IMR-90 (cell line): Measurements from ENCODE around the gene NRL. TPM values are rescaled to one million over a fixed set of nuclear protein-coding genes. Genes with fewer than 3 reads are reported as not detected.

Source experiments
- ATAC-seq: fragments of 200-7000 bp; cut with Tn5 transposase; 2 replicates; pipeline ENCODE4 v1.9.1; 2020; ENCODE audit warnings: low read depth, mild to moderate bottlenecking, moderate library complexity
- BruUV-seq: library from RNA; stranded (reverse); fragments of 400-500 nt; replicated peaks from 2 replicates; lab custom pipeline; 2021; lab: Mats Ljungman, UMichigan
- CTCF ChIA-PET: fragments of 300-600 bp; formaldehyde crosslinking; extraction: SDS; loops from one replicate; lab custom pipeline; 2021; ENCODE audit warnings: antibody characterized with exemption; lab: Yijun Ruan, JAX
- POLR2A ChIA-PET: fragments of 300-600 bp; sonication (Branson Sonifier 250); formaldehyde crosslinking; loops from one replicate; lab custom pipeline; 2022; ENCODE audit warnings: antibody characterized with exemption; ENCODE audit not compliant: unreplicated experiment; lab: Charles Lee
- DNase-seq: peaks from one replicate; pipeline ENCODE4 v3.0.0; 2013
- H2AFZ ChIP-seq: replicated peaks from 2 replicates; pipeline ENCODE3; 2013; ENCODE audit warnings: low read length, mild to moderate bottlenecking; ENCODE audit not compliant: poor library complexity
- H2AK5ac ChIP-seq: 2 replicates; pipeline ENCODE4 v1.6.1; 2013; ENCODE audit warnings: low read depth, low read length, inconsistent platforms
- H2AK9ac ChIP-seq: replicated peaks from 2 replicates; pipeline ENCODE3; 2013; ENCODE audit warnings: mild to moderate bottlenecking, low read depth, low read length, moderate library complexity; ENCODE audit not compliant: poor library complexity
- H2BK120ac ChIP-seq: 2 replicates; pipeline ENCODE4 v1.6.1; 2013; ENCODE audit warnings: low read depth, low read length, inconsistent platforms
- H2BK15ac ChIP-seq: 3 replicates; pipeline ENCODE4 v1.6.1; 2013; ENCODE audit warnings: low read depth, low read length, inconsistent platforms
- H2BK20ac ChIP-seq: 2 replicates; pipeline ENCODE4 v1.6.1; 2013; ENCODE audit warnings: low read depth, mild to moderate bottlenecking, inconsistent platforms, low read length, moderate library complexity
- H2BK5ac ChIP-seq: 2 replicates; pipeline ENCODE4 v1.6.1; 2013; ENCODE audit warnings: mild to moderate bottlenecking, low read depth, low read length, inconsistent platforms; ENCODE audit not compliant: poor library complexity, severe bottlenecking
- H3K14ac ChIP-seq: replicated peaks from 2 replicates; pipeline ENCODE4 v1.6.1; 2013; ENCODE audit warnings: low read depth, low read length, inconsistent platforms
- H3K18ac ChIP-seq: 2 replicates; pipeline ENCODE4 v1.6.1; 2013; ENCODE audit warnings: low read depth, low read length, control low read depth
- H3K23ac ChIP-seq: 2 replicates; pipeline ENCODE4 v1.6.1; 2013; ENCODE audit warnings: low read depth, low read length, inconsistent platforms
- H3K27ac ChIP-seq: 2 replicates; pipeline ENCODE4 v1.5.1; 2013; ENCODE audit warnings: mild to moderate bottlenecking, control low read depth, low read length; ENCODE audit not compliant: insufficient read depth
- H3K27me3 ChIP-seq: 2 replicates; pipeline ENCODE4 v1.6.1; 2013; ENCODE audit warnings: low read length; ENCODE audit not compliant: control insufficient read depth, insufficient read depth
- H3K36me3 ChIP-seq: 2 replicates; pipeline ENCODE4 v1.6.1; 2013; ENCODE audit warnings: low read length, mixed read lengths; ENCODE audit not compliant: control insufficient read depth, insufficient read depth
- H3K4ac ChIP-seq: 2 replicates; pipeline ENCODE4 v1.6.1; 2013; ENCODE audit warnings: low read depth, low read length, inconsistent platforms
- H3K4me1 ChIP-seq: 2 replicates; pipeline ENCODE4 v1.6.1; 2013; ENCODE audit warnings: low read length, mixed read lengths; ENCODE audit not compliant: control insufficient read depth, insufficient read depth
- H3K4me2 ChIP-seq: 2 replicates; pipeline ENCODE4 v1.6.1; 2013; ENCODE audit warnings: low read depth, mild to moderate bottlenecking, control low read depth, low read length, moderate library complexity
- H3K4me3 ChIP-seq: 2 replicates; pipeline ENCODE4 v1.5.1; 2013; ENCODE audit warnings: low read depth, mild to moderate bottlenecking, control low read depth, low read length, moderate library complexity; ENCODE audit not compliant: insufficient read depth
- H3K56ac ChIP-seq: 2 replicates; pipeline ENCODE4 v1.6.1; 2013; ENCODE audit warnings: low read length, inconsistent platforms; ENCODE audit not compliant: insufficient read depth; ENCODE audit errors: extremely low read depth
- H3K79me1 ChIP-seq, 2 experiments: 2 replicates each; pipeline ENCODE4 v1.6.1; 2013; ENCODE audit warnings: low read length in 2 of 2, inconsistent platforms in 1 of 2, low read depth in 1 of 2
- H3K9ac ChIP-seq: 2 replicates; pipeline ENCODE4 v1.6.1; 2013; ENCODE audit warnings: low read depth, low read length, control low read depth
- H3K9me1 ChIP-seq: 2 replicates; pipeline ENCODE4 v1.6.1; 2013; ENCODE audit warnings: low read length, inconsistent platforms; ENCODE audit not compliant: insufficient read depth
- H3K9me3 ChIP-seq: 2 replicates; pipeline ENCODE4 v1.6.1; 2013; ENCODE audit warnings: low read length; ENCODE audit not compliant: control insufficient read depth, insufficient read depth
- H4K20me1 ChIP-seq: 2 replicates; pipeline ENCODE4 v1.6.1; 2013; ENCODE audit warnings: low read length, inconsistent platforms; ENCODE audit not compliant: insufficient read depth
- H4K5ac ChIP-seq: 2 replicates; pipeline ENCODE4 v1.6.1; 2013; ENCODE audit warnings: mild to moderate bottlenecking, low read depth, low read length, control low read depth
- H4K8ac ChIP-seq, 2 experiments: 2 replicates each; pipeline ENCODE4 v1.6.1; 2013; ENCODE audit warnings: low read depth in 2 of 2, low read length in 2 of 2, control low read depth in 1 of 2, inconsistent platforms in 1 of 2
- H4K91ac ChIP-seq: 2 replicates; pipeline ENCODE4 v1.6.1; 2013; ENCODE audit warnings: low read depth, low read length, inconsistent platforms; ENCODE audit not compliant: insufficient read depth
- BHLHE40 ChIP-seq: fragments of 150-350 bp; IDR thresholded peaks from 2 replicates; pipeline ENCODE4 v1.6.1; 2016; ENCODE audit warnings: mild to moderate bottlenecking, low read depth, low read length
- CEBPB ChIP-seq: IDR thresholded peaks from 2 replicates; pipeline ENCODE4 v1.6.1; 2012; ENCODE audit warnings: low read depth, low read length, improper control_type of control experiment
- CHD1 ChIP-seq: IDR thresholded peaks from 2 replicates; pipeline ENCODE4 v1.6.1; 2012; ENCODE audit warnings: low read depth, low read length, improper control_type of control experiment
- CTCF ChIP-seq: conservative IDR thresholded peaks from 2 replicates; pipeline ENCODE4 v1.5.1; 2012; ENCODE audit warnings: mild to moderate bottlenecking, low read depth, low read length, improper control_type of control experiment
- ELK1 ChIP-seq: fragments of 150-350 bp; IDR thresholded peaks from 2 replicates; pipeline ENCODE4 v1.6.1; 2016; ENCODE audit warnings: low read depth, mild to moderate bottlenecking, low read length, moderate library complexity, borderline replicate concordance
- FOS ChIP-seq: fragments of 150-350 bp; IDR thresholded peaks from 2 replicates; pipeline ENCODE4 v1.6.1; 2016; ENCODE audit warnings: low read depth, low read length
- MAFK ChIP-seq: IDR thresholded peaks from 2 replicates; pipeline ENCODE4 v1.6.1; 2012; ENCODE audit warnings: low read depth, low read length, improper control_type of control experiment
- MAZ ChIP-seq: IDR thresholded peaks from 2 replicates; pipeline ENCODE4 v1.6.1; 2012; ENCODE audit warnings: low read depth, mild to moderate bottlenecking, low read length, improper control_type of control experiment, moderate library complexity, borderline replicate concordance
- MXI1 ChIP-seq: IDR thresholded peaks from 2 replicates; pipeline ENCODE4 v1.6.1; 2012; ENCODE audit warnings: low read depth, mild to moderate bottlenecking, low read length, moderate library complexity, borderline replicate concordance
- NFE2L2 ChIP-seq: fragments of 150-350 bp; IDR thresholded peaks from 2 replicates; pipeline ENCODE4 v1.6.1; 2016; ENCODE audit warnings: low read depth, mild to moderate bottlenecking, low read length
- POLR2A ChIP-seq: IDR thresholded peaks from 2 replicates; pipeline ENCODE4 v1.6.1; 2012; ENCODE audit warnings: mild to moderate bottlenecking, low read depth, low read length
- RAD21 ChIP-seq: IDR thresholded peaks from 2 replicates; pipeline ENCODE4 v1.6.1; 2012; ENCODE audit warnings: low read length, improper control_type of control experiment
- RCOR1 ChIP-seq: IDR thresholded peaks from 2 replicates; pipeline ENCODE4 v1.6.1; 2012; ENCODE audit warnings: mild to moderate bottlenecking, low read length, improper control_type of control experiment; ENCODE audit not compliant: insufficient replicate concordance
- RFX5 ChIP-seq: IDR thresholded peaks from 2 replicates; pipeline ENCODE4 v1.8.0; 2012; ENCODE audit warnings: low read depth, mild to moderate bottlenecking, low read length, moderate library complexity
- SMC3 ChIP-seq: fragments of 150-350 bp; IDR thresholded peaks from 2 replicates; pipeline ENCODE4 v1.6.1; 2016; ENCODE audit warnings: low read depth, mild to moderate bottlenecking, antibody characterized with exemption, low read length, moderate library complexity
- dilution Hi-C: fragments of 300-500 bp; cut with HindIII; formaldehyde crosslinking; loops from one replicate; pipeline ENCODE4 v1.14.3; 2018; ENCODE audit warnings: low sequenced_read_pairs; ENCODE audit not compliant: unreplicated experiment
- in situ Hi-C: fragments of 300-500 bp; cut with MboI; formaldehyde crosslinking; loops from 3 replicates; pipeline ENCODE4 v1.14.3; 2019; ENCODE audit warnings: low sequenced_read_pairs, inconsistent platforms, mixed read lengths
- intact Hi-C: fragments of 100-400 bp; cut with micrococcal nuclease; formaldehyde crosslinking; loops from 2 replicates; pipeline ENCODE4 v1.10.0; 2022
- polyA plus RNA-seq, 3 experiments: library from polyadenylated mRNA; depleted of rRNA; stranded (reverse); fragments of >200 nt; gene quantifications; 2 replicates each; pipeline ENCODE4 v1.2.3, GENCODE V29; 2012; ENCODE audit warnings: low replicate concordance in 1 of 3
- total RNA-seq: library from RNA; depleted of rRNA; stranded (reverse); fragments of >200 nt; gene quantifications from 2 replicates; pipeline ENCODE4 v1.2.3, GENCODE V29; 2012
- TF ChIP-seq, protein P1 (sequence below): fragments of 150-350 bp; IDR thresholded peaks from 2 replicates; pipeline ENCODE4 v1.6.1; 2017; ENCODE audit warnings: mild to moderate bottlenecking, antibody characterized with exemption, low read length, low read depth

NRL gene
- total and polyA plus RNA-seq, 2 of the 4 experiments (the other 2 are of a cell fraction): 0.18 to 0.70 TPM

DNA sequence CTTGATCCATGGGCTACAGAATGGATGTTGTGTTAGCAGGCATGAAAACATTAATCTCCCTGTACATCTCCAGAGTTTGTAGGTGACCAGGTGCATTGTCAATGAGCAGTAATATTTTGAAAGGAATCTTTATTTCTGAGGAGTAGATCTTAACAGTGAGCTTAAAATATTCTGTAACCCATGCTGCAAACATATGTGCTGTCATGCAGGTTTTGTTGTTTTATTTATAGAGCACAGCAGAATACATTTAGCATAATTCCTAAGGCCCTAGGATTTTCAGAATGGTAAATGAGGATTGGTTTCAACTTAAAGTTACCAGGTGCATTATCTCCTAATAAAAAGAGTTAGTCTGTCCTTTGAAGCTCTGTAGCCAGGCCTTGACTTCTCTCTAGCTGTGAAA, 12.2 kb upstream of the NRL start:
- no peak overlapping the region for H3K27ac ChIP-seq
- no peak overlapping the region for H2BK20ac ChIP-seq
- H3K79me1 ChIP-seq: no peaks in the 10 kb centered on the region
- no peaks in the 10 kb centered on the region for H3K9me3 ChIP-seq
- no peak overlapping the region for H4K8ac ChIP-seq
- H3K18ac ChIP-seq: no peak overlapping the region
- dilution Hi-C loops (no loop called here), intact Hi-C loops (no loop called here), in situ Hi-C loops (loop anchor here (25.0 kb wide), 2 partner anchors 815 to 1040 kb away; partner anchors contain the start of genes ACIN1, BCL2L2, C14orf119 and PABPN1)
- no peak overlapping the region for H4K5ac ChIP-seq
- H2BK15ac ChIP-seq: no peak overlapping the region
- no peak overlapping the region for H2BK120ac ChIP-seq
- H2BK5ac ChIP-seq: no peak overlapping the region
- H3K14ac ChIP-seq: no peak overlapping the region
- peaks cover 8% of the 10 kb centered on the region for H3K36me3 ChIP-seq
- no peak overlapping the region for H2AK9ac ChIP-seq
- no peak overlapping the region for H3K9ac ChIP-seq
- no peak overlapping the region for H3K56ac ChIP-seq
- no peaks in the 10 kb centered on the region for H3K27me3 ChIP-seq
- no peak overlapping the region for H3K4me3 ChIP-seq
- no peaks in the 10 kb centered on the region for H4K20me1 ChIP-seq
- no peak for TF ChIP-seq CHD1
- TF ChIP-seq MAZ: no peak
- no peak for TF ChIP-seq RAD21
- TF ChIP-seq ELK1: no peak
- TF ChIP-seq SMC3: no peak
- no peak for TF ChIP-seq MAFK
- TF ChIP-seq RFX5: no peak
- TF ChIP-seq MXI1: no peak
- no peak for TF ChIP-seq POLR2A
- no peak for TF ChIP-seq RCOR1
- TF ChIP-seq, protein P1, sequence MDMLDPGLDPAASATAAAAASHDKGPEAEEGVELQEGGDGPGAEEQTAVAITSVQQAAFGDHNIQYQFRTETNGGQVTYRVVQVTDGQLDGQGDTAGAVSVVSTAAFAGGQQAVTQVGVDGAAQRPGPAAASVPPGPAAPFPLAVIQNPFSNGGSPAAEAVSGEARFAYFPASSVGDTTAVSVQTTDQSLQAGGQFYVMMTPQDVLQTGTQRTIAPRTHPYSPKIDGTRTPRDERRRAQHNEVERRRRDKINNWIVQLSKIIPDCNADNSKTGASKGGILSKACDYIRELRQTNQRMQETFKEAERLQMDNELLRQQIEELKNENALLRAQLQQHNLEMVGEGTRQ: no peak
- no peak for TF ChIP-seq CTCF
- TF ChIP-seq CEBPB: no peak
- no peak for TF ChIP-seq FOS
- TF ChIP-seq BHLHE40: no peak
- TF ChIP-seq NFE2L2: no peak
- H4K91ac ChIP-seq: no peak overlapping the region
- no peak for DNase-seq
- BruUV-seq: no TSS peak
- ATAC-seq: no peak
- CTCF ChIA-PET: interaction anchor here (0.7 kb wide), 1 partner anchor 9 kb away, joined by 3 read pairs; the partner anchor contains the start of gene PSME1
- H3K4me2 ChIP-seq: no peak overlapping the region
- no peak overlapping the region for H3K23ac ChIP-seq
- H3K9me1 ChIP-seq: no peaks in the 10 kb centered on the region
- H2AK5ac ChIP-seq: no peak overlapping the region
- no peak overlapping the region for H2AFZ ChIP-seq
- H3K4me1 ChIP-seq: no peaks in the 10 kb centered on the region
- POLR2A ChIA-PET: interaction anchor here (0.6 kb wide), 1 partner anchor 1302 kb away, joined by 3 read pairs; no protein-coding TSS in a partner anchor
- no peak overlapping the region for H3K4ac ChIP-seq
